Amniotic stem cell (primary cell): Measurements from ENCODE around the gene HCRTR1.

Experiments used
- DNase-seq: peaks from one replicate; lab custom pipeline; 2025; lab: John Stamatoyannopoulos, UW

The HCRTR1 gene

DNA sequence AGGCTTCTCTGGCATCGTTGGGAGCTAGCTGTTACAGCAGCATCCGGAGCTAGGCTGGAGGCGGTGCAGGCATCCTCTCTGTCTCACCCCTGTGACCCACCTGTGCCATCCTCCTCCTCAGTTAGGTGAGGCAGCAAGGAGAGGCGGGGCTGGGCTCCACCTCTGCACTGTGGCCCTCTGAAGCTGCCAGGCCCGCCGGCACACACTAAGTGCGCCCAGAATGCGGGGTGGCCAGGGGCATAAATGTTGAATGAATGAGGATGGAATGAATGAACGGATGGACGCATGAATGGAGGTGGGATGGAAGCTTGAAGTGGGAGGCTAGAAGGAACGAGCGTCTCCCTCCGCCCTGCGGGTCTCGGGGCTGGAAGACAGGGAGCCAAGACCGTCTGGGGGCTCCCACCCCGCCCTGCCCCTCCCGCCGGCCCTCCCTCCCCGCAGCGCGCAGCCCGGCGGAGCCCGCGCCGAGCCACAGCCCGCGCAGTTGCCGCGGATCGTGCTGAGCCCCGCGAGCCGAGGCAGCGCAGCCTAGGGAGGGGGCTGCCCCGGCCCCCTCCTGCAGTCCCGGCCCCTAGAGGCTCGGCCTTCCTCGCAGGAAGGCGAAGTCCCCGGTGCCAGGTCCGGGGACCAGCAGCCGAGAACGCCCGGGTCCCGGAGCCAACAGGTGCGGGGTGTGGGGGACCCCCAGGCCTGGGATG, at the start of gene HCRTR1:
Gene HCRTR1, plus strand, starts transcription at position 472 of the 698 bp plus-strand sequence. CDS start 1,504 bp downstream, outside the sequence.
- DNase-seq, result no peak

DNA sequence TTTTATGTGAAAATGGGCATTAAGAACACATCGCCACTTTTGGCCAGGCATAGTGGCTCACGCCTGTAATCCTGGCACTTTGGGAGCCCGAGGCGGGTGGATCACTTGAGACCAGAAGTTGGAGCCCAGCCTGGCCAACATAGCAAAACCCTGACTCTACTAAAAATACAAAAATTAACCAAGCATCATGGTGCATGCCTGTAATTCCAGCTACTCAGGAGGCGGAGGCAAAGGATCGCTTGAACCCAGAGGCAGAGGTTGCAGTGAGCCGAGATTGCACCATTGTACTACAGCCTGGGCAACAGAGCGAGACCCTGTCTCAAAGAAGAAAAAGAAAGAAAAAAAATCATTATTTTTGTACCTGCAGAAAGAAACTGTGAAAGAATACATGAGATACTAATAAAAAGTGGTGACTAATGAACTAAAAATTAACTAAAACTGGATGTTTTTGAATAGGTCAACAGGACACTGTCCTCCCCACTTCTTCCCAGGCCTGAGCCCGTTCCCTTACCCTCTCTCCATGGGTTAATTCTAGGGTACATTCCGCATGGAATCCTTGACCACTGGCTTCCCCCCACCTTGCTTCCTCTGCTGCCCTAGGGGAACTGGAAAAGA, 49.4 kb upstream of the HCRTR1 start:
- DNase-seq, result no peak

DNA sequence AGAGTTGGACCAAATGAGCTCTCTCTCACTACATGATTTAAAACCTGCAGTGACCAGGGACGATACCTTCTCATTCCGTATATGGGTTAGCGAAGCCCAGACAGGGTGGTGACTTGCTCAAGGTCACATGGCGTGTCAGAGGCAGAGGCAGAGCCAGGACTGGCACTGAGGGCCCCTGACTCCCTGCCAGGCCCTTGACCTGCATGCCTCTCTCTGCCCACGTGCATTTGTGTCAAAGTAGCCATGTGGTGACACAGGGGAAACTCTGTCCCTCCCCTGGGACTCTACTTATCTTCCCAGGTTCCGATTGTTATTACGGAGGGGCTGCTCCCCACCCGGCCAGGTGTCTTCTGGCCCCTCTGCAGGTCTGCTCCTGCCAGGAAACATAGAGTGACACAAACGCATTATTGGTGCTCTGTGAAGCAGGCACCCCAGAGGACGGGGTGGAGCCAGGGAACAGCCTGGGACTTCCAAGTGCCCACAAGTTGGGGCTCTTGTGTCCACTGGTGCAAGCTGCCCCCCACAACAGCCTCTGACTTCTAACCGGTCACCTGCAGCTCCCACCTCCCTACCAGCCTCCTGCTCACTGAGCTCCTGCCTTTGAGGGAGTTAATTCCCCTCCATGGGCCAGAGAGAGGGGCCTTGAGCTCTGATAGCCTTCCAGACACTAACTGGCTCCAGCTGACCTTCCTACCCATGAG, 48.4 kb upstream of the HCRTR1 start:
- DNase-seq, result no peak

DNA sequence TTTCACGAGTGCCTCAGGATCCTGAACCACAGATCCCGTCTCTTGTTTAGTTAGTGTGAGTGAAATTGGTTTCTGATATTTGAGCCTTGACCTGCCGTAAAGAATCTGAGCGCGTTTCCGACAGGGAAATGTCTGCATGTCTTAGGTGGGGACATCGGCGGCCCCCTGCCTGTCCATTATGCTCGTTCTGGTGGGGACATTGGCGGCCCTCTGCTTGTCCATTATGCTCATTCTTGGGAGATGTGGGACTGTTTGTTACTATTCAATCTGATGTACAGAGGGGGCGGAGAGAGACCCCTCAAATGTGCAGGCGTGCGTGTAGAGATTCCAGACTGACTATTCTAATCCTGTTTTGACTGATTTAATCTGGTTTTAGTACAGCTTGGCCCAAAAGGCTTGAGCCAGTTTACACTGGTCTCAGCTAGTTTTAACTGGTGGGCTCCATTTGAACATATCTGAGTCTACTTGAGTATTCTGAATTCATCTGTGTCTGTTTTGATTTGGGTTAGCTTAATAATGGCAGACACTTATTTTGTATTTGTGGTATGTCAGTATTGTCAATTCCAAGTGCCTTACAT, 47.8 kb upstream of the HCRTR1 start:
- DNase-seq, result no peak

DNA sequence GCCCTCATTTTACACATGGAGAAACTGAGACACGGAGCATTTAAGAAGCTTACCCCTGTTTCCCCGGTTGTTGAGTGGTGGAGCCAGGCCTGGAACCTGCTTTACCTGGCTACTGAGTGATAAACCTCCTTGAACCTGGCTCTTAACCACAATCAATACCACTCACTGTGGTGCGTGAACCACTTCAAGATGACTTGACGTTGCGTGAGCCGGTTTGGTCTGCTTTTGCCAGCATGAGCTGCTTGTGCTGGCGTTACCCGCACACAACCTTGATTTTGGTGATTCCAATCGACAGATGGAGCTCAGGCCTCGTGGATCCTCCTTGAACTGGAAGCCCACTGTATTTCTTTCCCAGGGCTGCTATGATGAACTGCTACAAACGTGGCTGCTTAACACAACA, 47.3 kb upstream of the HCRTR1 start:
- DNase-seq, result no peak

DNA sequence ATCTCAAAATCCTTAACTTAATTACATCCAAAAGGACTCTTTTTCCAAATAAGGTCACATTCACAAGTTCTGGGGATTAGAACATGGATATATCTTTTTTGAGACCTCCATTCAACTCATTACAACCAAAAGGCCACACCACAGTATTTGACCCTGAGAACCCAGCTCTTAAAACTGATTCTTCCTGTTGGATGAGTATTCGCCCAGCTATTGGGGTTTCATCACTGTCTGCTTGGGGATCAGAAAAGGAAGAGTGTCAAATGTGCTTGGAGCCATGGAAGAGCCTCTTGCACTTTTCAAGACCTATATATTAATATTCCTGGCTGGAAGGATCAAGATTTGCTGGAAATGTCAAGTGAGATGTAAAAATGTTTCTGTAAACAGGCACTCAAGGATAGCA, 46.6 kb upstream of the HCRTR1 start:
- no peak for DNase-seq

DNA sequence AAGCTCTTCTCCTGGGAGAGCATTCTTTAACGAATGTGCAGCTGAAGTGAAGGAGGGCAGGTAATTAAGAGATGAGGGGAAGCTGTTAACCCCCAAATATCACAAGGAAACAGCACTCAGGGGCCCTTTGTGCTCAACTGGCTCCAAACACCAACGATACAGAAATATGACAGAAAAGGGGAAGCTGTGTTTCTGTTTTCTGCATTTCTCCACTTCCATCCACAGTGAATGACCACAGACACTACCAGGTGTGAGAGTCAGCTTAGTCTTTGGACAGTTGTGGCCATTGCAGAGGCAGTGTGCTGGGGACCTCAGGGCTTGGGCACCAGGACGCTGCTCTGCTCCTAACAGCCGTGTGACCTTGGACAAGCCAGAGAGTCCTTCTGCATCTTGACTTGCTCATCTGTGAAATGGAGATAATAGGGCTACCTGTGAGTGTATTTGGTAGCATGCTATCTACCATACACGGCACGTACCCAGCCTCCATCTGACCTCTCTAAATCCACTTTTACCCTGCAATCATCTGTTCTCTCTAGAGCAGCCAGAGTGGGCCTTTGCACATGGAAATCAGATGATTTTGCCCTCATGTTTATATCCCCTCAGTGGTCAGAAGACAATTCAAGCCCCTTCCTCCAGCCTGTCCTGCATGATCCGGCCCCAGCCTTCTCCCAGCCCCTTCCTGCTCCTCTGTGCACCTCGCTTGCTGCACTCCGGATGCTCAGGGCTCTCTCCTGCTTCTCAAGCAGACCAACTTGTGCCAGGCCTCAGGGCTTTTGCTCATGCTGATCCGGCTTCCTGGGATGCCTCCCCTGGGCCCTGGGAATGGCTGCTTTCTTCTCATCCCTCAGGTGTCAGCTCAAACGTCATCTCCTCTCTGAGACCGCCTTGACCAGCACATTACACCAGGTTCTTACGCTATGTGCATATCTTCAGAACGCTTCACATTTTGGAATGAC, 45.9 kb upstream of the HCRTR1 start:
- DNase-seq, result no peak

DNA sequence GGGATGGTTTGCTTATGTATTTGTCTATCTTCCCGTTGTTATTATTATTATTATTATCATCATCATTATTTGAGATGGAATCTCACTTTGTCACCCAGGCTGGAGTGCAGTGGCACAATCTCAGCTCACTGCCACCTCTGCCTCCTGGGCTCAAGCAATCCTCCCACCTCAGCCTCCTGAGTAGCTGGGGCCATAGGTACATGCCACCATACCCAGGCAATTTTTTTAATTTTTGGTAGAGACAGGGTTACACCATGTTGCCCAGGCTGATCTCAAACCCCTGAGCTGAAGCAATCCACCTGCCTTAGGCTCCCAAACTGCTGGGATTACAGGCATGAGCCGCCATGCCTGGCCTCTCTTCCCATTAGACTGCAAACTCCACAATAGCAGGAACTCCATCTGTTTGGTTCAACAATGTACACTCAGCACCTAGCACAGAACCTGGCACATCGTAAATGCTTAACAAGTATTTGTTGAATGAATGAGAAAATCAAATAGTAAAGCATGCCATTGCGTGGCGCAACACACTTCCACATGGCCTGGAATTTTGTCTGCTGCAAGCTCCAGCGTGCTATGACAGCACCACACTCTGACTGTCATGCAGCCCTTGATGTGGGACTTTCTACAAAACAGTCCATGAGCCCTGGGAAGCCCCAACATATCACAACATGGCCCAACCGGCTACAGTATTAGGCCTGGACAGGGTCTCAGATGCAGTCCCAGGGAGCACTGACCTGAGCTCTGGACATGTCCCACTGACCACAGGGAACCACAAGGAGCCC, 45.0 kb upstream of the HCRTR1 start:
- DNase-seq, result no peak

DNA sequence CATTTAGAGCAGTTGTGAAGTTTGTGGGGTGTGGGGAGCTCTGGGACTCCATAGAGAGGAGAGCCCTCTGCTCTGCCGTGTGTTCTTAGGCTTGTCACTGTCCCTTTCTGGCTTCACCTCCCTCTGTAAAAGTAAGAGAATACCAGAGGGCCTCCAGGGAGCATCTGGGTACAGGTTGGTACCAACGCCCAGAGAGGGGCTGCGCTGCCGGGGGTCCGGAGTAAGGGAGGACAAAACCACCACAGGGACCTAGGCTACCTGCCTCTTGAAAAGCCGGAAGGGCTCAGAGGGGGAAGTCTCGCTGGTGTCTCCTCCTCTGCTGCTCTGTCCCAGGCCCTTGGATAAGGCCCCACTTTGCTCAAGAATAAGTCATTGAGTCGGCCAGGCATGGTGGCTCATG, 44.2 kb upstream of the HCRTR1 start:
- no peak for DNase-seq

DNA sequence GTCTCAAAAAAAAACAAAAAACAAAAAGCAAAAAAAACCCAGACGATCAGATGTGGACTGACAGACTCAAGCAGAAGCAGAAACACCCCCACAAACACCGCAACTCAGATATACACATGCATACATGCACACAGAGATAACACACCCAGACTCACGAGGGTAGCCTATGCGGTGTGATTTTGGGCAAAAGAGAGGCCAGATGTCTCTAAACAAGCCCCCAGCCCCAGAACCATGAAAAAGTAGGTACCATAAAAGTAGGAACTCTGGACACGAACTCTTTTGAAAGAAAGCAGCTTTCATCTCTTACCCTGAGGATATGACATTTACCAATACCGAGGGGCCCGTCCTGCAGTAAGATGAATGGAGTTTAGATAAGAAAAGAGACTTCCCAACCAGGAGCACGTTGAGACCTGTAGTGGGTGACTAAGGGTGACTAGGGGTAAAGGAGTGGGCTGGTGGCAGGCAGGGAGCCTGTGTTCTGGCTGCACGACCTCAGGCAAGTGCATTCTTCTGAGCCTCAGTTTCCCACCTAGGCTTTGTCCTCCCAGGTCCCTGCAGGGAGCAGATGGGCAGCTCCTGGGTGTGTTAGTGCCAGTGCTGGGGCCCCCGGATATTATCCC, 42.6 kb upstream of the HCRTR1 start:
- no peak for DNase-seq

DNA sequence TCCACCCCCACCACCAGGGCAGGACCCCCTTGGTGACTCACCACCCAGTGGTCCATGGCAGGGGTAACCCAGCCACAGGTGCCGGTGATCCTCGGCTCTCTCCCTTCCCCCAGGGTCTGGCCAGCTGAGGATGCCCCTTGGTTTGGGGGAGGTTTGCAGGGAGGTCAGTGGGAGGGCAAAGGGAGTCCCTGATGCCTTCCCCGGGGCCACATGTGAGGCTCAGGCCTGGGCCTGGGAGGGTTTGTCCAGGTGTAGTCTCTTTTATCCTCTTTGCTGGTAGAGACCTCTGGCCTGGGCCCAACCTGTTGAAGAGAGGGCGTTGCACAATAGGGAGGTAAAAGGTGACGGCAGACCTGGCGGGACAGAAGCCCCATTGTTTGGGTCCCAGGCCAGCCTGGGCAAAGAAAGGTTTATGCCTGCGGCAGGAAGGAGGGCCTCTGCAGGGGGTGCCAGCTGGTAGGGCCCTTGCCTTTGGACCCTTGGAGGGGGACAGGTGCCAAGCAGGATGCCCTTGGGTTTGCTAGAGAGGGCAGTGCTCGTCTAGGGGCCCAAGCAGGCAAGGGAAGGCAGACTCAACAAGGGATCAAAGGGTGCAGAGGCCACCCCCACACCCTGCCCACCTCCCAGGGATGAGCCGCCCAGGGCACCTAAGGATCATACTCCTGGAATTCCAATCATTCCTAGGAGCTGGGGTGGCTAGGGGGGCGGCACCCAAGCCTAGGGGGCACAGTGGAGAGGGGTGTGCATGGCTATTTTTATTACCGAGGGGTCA, 41.9 kb upstream of the HCRTR1 start:
- DNase-seq, result no peak

DNA sequence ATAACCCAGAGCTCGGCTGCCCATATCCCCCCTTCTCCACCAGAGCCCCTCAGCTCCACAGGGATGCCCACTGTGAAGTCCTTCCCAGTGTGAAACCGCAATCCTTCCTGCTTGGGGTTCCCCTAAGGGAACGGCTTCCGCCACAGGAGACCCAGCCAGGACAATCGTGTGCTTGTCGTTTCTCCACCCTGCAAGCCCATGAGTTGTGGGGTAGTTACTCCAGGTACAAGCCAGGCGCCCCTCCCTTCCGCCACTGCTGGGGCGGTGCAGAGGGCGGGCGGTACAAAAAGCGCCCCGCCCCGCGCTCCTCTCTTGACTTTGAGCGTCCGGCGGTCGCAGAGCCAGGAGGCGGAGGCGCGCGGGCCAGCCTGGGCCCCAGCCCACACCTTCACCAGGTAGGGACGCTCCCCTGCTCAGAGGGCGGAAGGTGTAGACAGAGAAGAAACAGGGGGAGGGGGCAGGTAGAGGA, 41.3 kb upstream of the HCRTR1 start, which contains the start of gene TINAGL1:
Gene TINAGL1, plus strand, starts transcription at position 315 of the 469 bp plus-strand sequence. CDS start 634 bp downstream, outside the sequence.
- DNase-seq, result no peak

DNA sequence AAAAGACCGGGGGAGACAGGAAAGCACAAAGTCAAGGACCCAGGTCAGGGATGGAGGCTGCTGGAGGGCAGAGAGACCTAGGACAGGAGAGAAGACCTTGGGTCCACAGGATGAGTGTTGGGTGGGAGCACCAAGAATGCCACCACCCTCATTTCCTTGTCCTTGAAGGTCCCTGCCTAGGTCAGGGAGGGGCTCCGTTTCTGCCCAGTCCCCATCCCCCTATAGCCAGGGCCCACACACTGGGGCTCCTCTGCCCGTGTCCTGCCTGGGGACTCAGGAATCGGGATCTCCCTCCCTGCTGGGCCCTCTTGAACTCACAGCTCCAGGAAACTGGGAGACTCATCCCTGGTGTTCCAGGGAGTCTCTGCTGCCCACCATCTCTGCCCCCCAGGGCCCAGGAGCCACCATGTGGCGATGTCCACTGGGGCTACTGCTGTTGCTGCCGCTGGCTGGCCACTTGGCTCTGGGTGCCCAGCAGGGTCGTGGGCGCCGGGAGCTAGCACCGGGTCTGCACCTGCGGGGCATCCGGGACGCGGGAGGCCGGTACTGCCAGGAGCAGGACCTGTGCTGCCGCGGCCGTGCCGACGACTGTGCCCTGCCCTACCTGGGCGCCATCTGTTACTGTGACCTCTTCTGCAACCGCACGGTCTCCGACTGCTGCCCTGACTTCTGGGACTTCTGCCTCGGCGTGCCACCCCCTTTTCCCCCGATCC, 40.6 kb upstream of the HCRTR1 start:
- DNase-seq, result no peak

DNA sequence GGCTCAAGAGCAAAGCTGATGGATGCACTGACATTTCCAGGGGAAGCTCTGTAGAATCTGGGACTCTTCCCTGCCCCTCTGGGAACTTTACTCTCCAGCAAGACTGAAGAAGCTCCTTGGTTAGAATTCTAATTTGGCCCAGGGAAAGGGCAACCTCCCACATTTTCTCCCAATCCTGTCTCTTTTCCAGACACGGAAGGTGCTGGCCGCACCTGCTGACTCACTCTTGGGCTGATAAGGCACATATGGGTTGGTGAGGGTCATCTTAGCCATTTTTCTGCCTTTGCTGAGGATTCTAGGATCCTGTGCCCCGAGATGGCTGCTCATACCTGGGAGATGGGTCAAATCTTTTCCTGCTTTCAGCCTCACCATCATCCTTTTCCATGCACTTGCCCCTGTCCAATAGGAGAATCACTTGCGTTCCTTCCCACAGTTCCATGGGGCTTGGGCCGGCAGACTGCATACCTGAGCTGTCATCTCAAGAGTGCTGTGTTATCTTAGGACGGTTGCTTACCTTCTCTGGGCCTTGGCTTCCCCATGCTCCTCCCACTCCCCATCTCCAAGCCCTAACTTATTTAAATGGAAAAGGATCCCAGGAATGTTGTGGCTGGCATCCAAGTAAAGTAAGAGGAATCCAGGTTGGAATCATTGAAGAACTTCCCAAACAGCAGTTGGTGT, 39.8 kb upstream of the HCRTR1 start:
- DNase-seq, result no peak

DNA sequence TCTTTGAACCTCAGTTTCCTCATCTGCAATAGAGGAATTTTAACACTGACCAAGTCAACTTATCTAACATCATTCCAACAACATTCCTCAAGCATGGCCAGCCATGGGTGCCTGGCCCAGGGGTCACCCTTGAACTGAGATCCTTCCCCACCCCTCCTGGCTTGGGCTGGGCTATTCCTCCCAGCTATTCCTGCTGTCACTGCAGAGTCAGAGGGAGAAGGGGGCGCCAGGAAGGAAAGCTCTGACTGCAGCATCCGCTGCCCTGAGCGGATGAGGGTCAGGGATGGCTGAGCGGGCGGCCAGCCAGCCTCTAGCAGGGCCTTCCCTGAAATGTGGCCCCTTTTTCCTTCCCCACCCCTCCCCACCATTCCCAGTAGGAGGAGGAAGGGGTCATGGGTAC, 38.1 kb upstream of the HCRTR1 start:
- DNase-seq, result no peak

DNA sequence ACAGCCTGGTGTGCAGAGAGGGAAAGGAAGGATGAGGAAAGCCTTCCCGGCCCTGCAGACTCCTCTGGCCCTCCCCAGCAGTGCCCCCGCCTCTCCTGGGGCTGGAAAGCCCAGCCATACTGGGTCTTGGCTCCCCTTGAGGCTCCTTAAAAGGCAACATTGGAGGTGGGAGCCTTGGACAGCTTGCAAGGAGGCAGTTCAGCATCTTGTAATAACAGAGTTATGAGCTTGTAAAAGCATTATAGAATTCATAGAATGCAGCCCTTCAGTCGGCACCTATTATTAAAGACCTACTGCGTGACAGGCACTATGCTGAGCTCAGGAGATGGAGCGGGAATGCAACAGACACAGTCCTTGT, 37.0 kb upstream of the HCRTR1 start:
- DNase-seq, result no peak

DNA sequence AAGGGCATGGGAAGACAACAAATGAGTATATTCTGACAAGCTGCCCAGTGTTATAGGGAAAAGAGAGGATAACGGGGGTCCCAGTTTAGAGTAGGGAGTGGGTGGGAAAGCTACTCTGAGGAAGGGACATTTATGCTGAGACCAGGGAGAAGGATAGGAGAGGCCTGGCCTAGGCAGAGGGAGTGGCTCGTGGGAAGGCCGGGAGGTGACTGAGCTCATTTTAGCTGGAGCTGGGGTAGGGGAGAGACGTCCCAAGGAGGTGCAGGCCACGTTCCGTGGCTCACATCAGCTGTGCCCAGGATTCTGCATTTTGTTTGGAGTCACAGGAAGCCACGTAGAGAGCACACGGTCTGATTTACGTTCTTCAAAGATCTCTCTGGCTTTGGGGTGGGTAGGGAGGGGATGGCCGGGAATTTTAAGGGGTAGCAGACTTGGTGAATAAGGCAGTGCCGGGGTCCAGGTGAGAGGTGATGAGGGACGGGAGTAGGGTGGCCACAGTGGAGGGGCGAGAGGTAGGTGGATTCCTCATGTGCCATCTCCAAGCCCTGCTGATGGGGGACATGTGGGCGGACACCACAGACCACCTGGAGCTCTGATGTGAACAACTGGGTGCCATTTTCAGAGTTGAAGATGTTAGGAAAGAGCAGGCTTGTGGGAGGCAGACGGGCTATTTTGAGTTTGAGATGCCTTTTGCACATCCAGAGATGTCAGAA, 36.4 kb upstream of the HCRTR1 start:
- no peak for DNase-seq
